ENCODE data around the gene SIPA1L3. TPM values are rescaled to one million over a fixed set of nuclear protein-coding genes. Genes with fewer than 3 reads are reported as not detected.

Gene SIPA1L3
- total RNA-seq, 1 donor from 2014 or later = 29.6 TPM

GRCh38 chr19:38044267-38045111, 137.5 kb downstream of the SIPA1L3 start:
- peak overlapping the region; percentile 78 for H3K4me3 Mint-ChIP-seq (ENCODE audit: unreplicated experiment)
- H3K9me3 Mint-ChIP-seq (ENCODE audit: unreplicated experiment) = no peaks in the 10 kb centered on the region
- no peak for TF ChIP-seq CTCF (IDR thresholded peaks at IDR 0.05; ENCODE audit: unreplicated experiment)
- H3K27me3 Mint-ChIP-seq (ENCODE audit: unreplicated experiment) = peaks cover 8% of the 10 kb centered on the region
- DNase-seq (ENCODE audit: low spot score) = no peak
- peaks cover 38% of the 10 kb centered on the region for H3K4me1 Mint-ChIP-seq (ENCODE audit: unreplicated experiment)
- H3K36me3 Mint-ChIP-seq (ENCODE audit: low read depth, unreplicated experiment) = peaks cover 22% of the 10 kb centered on the region
- no peak overlapping the region for H3K27ac Mint-ChIP-seq (ENCODE audit: unreplicated experiment)

GRCh38 chr19:38045554-38046253, 138.7 kb downstream of the SIPA1L3 start:
- Mint-ChIP-seq H3K27me3 (ENCODE audit: unreplicated experiment) (peaks cover 8% of the 10 kb centered on the region), H3K27ac (ENCODE audit: unreplicated experiment) (peak overlapping the region; percentile 58), H3K36me3 (ENCODE audit: low read depth, unreplicated experiment) (peaks cover 22% of the 10 kb centered on the region), H3K4me3 (ENCODE audit: unreplicated experiment) (no peak overlapping the region), H3K4me1 (ENCODE audit: unreplicated experiment) (peaks cover 38% of the 10 kb centered on the region), H3K9me3 (ENCODE audit: unreplicated experiment) (no peaks in the 10 kb centered on the region)
- TF ChIP-seq CTCF (IDR thresholded peaks at IDR 0.05; ENCODE audit: unreplicated experiment) = no peak
- DNase-seq (ENCODE audit: low spot score) = no peak

DNA sequence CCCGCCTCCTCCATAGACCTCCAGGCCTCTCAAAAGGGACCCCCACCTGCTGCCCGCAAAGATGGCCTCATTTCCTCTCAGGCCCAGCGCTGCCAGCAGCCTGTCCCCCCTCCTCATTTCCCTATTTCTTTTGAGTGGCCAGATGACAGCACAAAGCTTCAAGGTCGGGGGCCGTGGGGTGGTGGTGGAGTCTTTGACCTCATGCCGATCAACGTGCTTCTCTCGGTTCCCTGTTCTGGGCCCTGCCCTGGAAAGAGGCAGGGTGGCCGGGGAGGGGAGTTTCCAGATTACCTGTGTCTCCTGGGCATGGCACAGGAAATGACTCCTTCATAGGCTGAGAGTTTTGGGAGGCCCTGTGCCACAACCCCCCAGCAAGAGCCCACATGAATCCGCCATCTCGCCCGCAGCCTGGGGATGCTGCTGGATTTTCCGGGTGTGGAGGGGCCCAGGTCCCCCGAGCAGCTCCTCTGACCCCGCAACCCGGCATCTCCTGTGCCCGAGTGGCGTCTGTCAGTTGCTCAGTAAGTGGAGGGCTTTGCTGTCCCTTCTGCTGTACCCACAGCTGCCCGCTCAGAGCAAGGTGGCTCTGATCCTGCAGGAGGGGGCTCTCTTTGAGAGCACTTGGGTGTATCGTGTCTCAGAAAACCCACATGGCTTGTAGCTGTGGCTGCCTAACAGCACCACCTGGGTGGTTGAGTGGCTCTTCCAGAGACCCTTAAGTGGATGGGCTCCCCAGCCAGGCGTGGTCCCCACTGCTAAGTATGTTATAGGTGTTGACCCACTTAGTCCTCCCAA, 139.4 kb downstream of the SIPA1L3 start:
- Mint-ChIP-seq H3K4me1 (ENCODE audit: unreplicated experiment) (peaks cover 38% of the 10 kb centered on the region), H3K27me3 (ENCODE audit: unreplicated experiment) (peaks cover 8% of the 10 kb centered on the region), H3K36me3 (ENCODE audit: low read depth, unreplicated experiment) (peaks cover 22% of the 10 kb centered on the region), H3K27ac (ENCODE audit: unreplicated experiment) (no peak overlapping the region), H3K4me3 (ENCODE audit: unreplicated experiment) (no peak overlapping the region), H3K9me3 (ENCODE audit: unreplicated experiment) (no peaks in the 10 kb centered on the region)
- TF ChIP-seq CTCF (IDR thresholded peaks at IDR 0.05; ENCODE audit: unreplicated experiment) = no peak
- DNase-seq (ENCODE audit: low spot score) = no peak

GRCh38 chr19:38047049-38047438, 140.0 kb downstream of the SIPA1L3 start:
- peaks cover 8% of the 10 kb centered on the region for H3K27me3 Mint-ChIP-seq (ENCODE audit: unreplicated experiment)
- DNase-seq (ENCODE audit: low spot score) = no peak

More at GRCh38 chr19:38047049-38047438, 140.0 kb downstream of the SIPA1L3 start:
- Mint-ChIP-seq H3K36me3 (ENCODE audit: low read depth, unreplicated experiment) (peaks cover 22% of the 10 kb centered on the region), H3K4me1 (ENCODE audit: unreplicated experiment) (peaks cover 38% of the 10 kb centered on the region), H3K27ac (ENCODE audit: unreplicated experiment) (peak overlapping the region; percentile 26), H3K4me3 (ENCODE audit: unreplicated experiment) (peak overlapping the region; percentile 27), H3K9me3 (ENCODE audit: unreplicated experiment) (no peaks in the 10 kb centered on the region)
- TF ChIP-seq CTCF (IDR thresholded peaks at IDR 0.05; ENCODE audit: unreplicated experiment) = no peak

Measured in endothelial cell (in vitro differentiated cells).